PC-9 (cell line): ENCODE data around the gene MITF. TPM values are rescaled to one million over a fixed set of nuclear protein-coding genes. Genes with fewer than 3 reads are reported as not detected.

Source experiments
- BruUV-seq: library from RNA; stranded (reverse); fragments of 400-500 nt; replicated peaks from 2 replicates; lab custom pipeline; 2021; lab: Mats Ljungman, UMichigan
- CTCF ChIA-PET: fragments of 300-600 bp; sonication (Branson Sonifier 250); formaldehyde crosslinking; loops from one replicate; lab custom pipeline; 2022; ENCODE audit warnings: antibody characterized with exemption; lab: Charles Lee
- POLR2A ChIA-PET: fragments of 300-600 bp; sonication (Branson Sonifier 250); formaldehyde crosslinking; loops from one replicate; lab custom pipeline; 2022; ENCODE audit warnings: antibody characterized with exemption; ENCODE audit not compliant: unreplicated experiment; lab: Charles Lee
- DNase-seq, 2 experiments: peaks; one replicate each; pipeline versions ENCODE4 v3.0.0 to v3.0.0-alpha.2; 2015 to 2022; ENCODE audit warnings: mixed read lengths in 1 of 2
- H2AFZ ChIP-seq: fragments of 200-600 bp; sonication (generic); 2 replicates; pipeline ENCODE4 v1.8.1; 2017; ENCODE audit warnings: antibody characterized with exemption
- H3F3A ChIP-seq: fragments of 200-600 bp; sonication (generic); 2 replicates; pipeline ENCODE4 v1.8.1; 2017; ENCODE audit warnings: antibody characterized with exemption, mild to moderate bottlenecking, low read depth; ENCODE audit not compliant: insufficient read depth
- H3K27ac ChIP-seq: fragments of 200-600 bp; sonication (generic); 2 replicates; pipeline ENCODE4 v1.6.1; 2016; ENCODE audit warnings: mixed run types
- H3K27me3 ChIP-seq: fragments of 200-600 bp; sonication (generic); 2 replicates; pipeline ENCODE4 v1.6.1; 2016; ENCODE audit warnings: low read depth, mixed run types; ENCODE audit not compliant: insufficient read depth
- H3K36me3 ChIP-seq: fragments of 200-600 bp; sonication (generic); 2 replicates; pipeline ENCODE4 v1.6.1; 2016; ENCODE audit warnings: low read depth, mixed run types
- H3K4me1 ChIP-seq: fragments of 200-600 bp; sonication (generic); replicated peaks from 2 replicates; pipeline ENCODE4 v1.6.1; 2016; ENCODE audit warnings: mixed run types; ENCODE audit not compliant: insufficient read depth
- H3K4me2 ChIP-seq: fragments of 200-600 bp; sonication (generic); 2 replicates; pipeline ENCODE4 v1.6.1; 2017; ENCODE audit warnings: mixed run types
- H3K4me3 ChIP-seq: fragments of 200-600 bp; sonication (generic); 2 replicates; pipeline ENCODE4 v1.6.1; 2016; ENCODE audit warnings: mixed run types
- H3K79me2 ChIP-seq: fragments of 200-600 bp; sonication (generic); 2 replicates; pipeline ENCODE4 v1.6.1; 2017; ENCODE audit warnings: low read depth, mixed run types
- H3K9me2 ChIP-seq: fragments of 200-600 bp; sonication (generic); 2 replicates; pipeline ENCODE4 v1.8.1; 2017; ENCODE audit warnings: mild to moderate bottlenecking; ENCODE audit not compliant: insufficient read depth
- H3K9me3 ChIP-seq: fragments of 200-600 bp; sonication (generic); 2 replicates; pipeline ENCODE4 v1.8.1; 2016; ENCODE audit warnings: low read depth; ENCODE audit not compliant: insufficient read depth
- H4K20me1 ChIP-seq: fragments of 200-600 bp; sonication (generic); 2 replicates; pipeline ENCODE4 v1.8.1; 2017; ENCODE audit not compliant: insufficient read depth
- CTCF ChIP-seq: fragments of 200-600 bp; sonication (generic); conservative IDR thresholded peaks from 2 replicates; pipeline ENCODE4 v1.6.1; 2017; ENCODE audit warnings: mixed run types, antibody characterized with exemption, mild to moderate bottlenecking, moderate library complexity
- EZH2 ChIP-seq: fragments of 200-600 bp; sonication (generic); IDR thresholded peaks from 2 replicates; pipeline ENCODE4 v1.8.0; 2017; ENCODE audit warnings: antibody characterized with exemption, low read depth
- intact Hi-C: fragments of 100-400 bp; cut with micrococcal nuclease; formaldehyde crosslinking; loops from one replicate; pipeline ENCODE4 v1.10.0; 2022; ENCODE audit not compliant: unreplicated experiment
- total RNA-seq: library from RNA; stranded (reverse); gene quantifications from 2 replicates; pipeline ENCODE4 v1.2.3, GENCODE V29; 2021

The MITF gene
- total RNA-seq, 1 experiment from 2014 or later: 15.5 TPM

- H3F3A ChIP-seq: no peaks in the 10 kb centered on the region
- POLR2A ChIA-PET: no interaction called here
- H3K27ac ChIP-seq: no peak overlapping the region
- H3K27me3 ChIP-seq: no peaks in the 10 kb centered on the region
- intact Hi-C loops: no loop called here
- no peaks in the 10 kb centered on the region for H3K9me2 ChIP-seq
- no peak overlapping the region for H3K4me3 ChIP-seq
- H4K20me1 ChIP-seq: no peaks in the 10 kb centered on the region
- H3K79me2 ChIP-seq: no peaks in the 10 kb centered on the region
- no peaks in the 10 kb centered on the region for H3K4me1 ChIP-seq
- H2AFZ ChIP-seq: no peak overlapping the region
- DNase-seq: no peak
- H3K9me3 ChIP-seq: no peaks in the 10 kb centered on the region
- no peak overlapping the region for H3K4me2 ChIP-seq
- CTCF ChIA-PET: no interaction called here
- no peaks in the 10 kb centered on the region for H3K36me3 ChIP-seq
- TF ChIP-seq EZH2: no peak
- no peak for TF ChIP-seq CTCF
- BruUV-seq: no TSS peak
Observed at GRCh38 chr3:69749461-69749860, 10.2 kb downstream of the MITF start.

- ChIA-PET CTCF (no interaction called here), POLR2A (no interaction called here)
- no peak for DNase-seq
- Histone ChIP-seq H3K36me3 (no peaks in the 10 kb centered on the region), H3K4me1 (no peaks in the 10 kb centered on the region), H3K27me3 (no peaks in the 10 kb centered on the region), H2AFZ (no peak overlapping the region), H3K4me3 (no peak overlapping the region), H3K79me2 (no peaks in the 10 kb centered on the region), H3K27ac (no peak overlapping the region), H3K4me2 (no peak overlapping the region), H3F3A (no peaks in the 10 kb centered on the region), H3K9me3 (no peaks in the 10 kb centered on the region), H4K20me1 (no peaks in the 10 kb centered on the region), H3K9me2 (no peaks in the 10 kb centered on the region)
- BruUV-seq: no TSS peak
- intact Hi-C loops: no loop called here
- TF ChIP-seq CTCF (no peak), EZH2 (no peak)
Observed at GRCh38 chr3:69750549-69750948, 11.3 kb downstream of the MITF start.

GRCh38 chr3:69751074-69751476, 11.8 kb downstream of the MITF start:
- intact Hi-C loops: no loop called here
- H3K4me3 ChIP-seq: no peak overlapping the region
- H3K36me3 ChIP-seq: no peaks in the 10 kb centered on the region
- H4K20me1 ChIP-seq: no peaks in the 10 kb centered on the region
- no peak overlapping the region for H3K4me2 ChIP-seq
- H3K27me3 ChIP-seq: no peaks in the 10 kb centered on the region
- CTCF ChIA-PET: no interaction called here
- H3K4me1 ChIP-seq: no peaks in the 10 kb centered on the region
- H3K27ac ChIP-seq: no peak overlapping the region
- H3K79me2 ChIP-seq: no peaks in the 10 kb centered on the region
- BruUV-seq: no TSS peak
- H2AFZ ChIP-seq: no peak overlapping the region
- TF ChIP-seq CTCF: no peak
- no peaks in the 10 kb centered on the region for H3K9me3 ChIP-seq
- no peaks in the 10 kb centered on the region for H3F3A ChIP-seq
- no peak for DNase-seq
- POLR2A ChIA-PET: no interaction called here
- H3K9me2 ChIP-seq: no peaks in the 10 kb centered on the region
